Osteocyte (in vitro differentiated cells): ENCODE measurements around the gene TNPO1. TPM values are rescaled to one million over a fixed set of nuclear protein-coding genes. Genes with fewer than 3 reads are reported as not detected.
A peak's percentile ranks its signal among the peaks of the same experiment; 100 is the strongest.

Source experiments
- DNase-seq: peaks from one replicate; pipeline ENCODE4 v3.0.0; 2021; ENCODE audit warnings: mixed read lengths; ENCODE audit not compliant: unreplicated experiment; ENCODE audit errors: extremely low spot score
- H3K27ac Mint-ChIP-seq: one replicate; pipeline ENCODE4 v1.8.0; 2021; ENCODE audit warnings: mild to moderate bottlenecking, mixed read lengths; ENCODE audit not compliant: unreplicated experiment
- H3K27me3 Mint-ChIP-seq: one replicate; pipeline ENCODE4 v1.8.0; 2021; ENCODE audit warnings: mixed read lengths; ENCODE audit not compliant: unreplicated experiment
- H3K36me3 Mint-ChIP-seq: one replicate; pipeline ENCODE4 v1.8.0; 2021; ENCODE audit warnings: mixed read lengths; ENCODE audit not compliant: unreplicated experiment
- H3K4me1 Mint-ChIP-seq: one replicate; pipeline ENCODE4 v1.8.0; 2021; ENCODE audit warnings: mixed read lengths; ENCODE audit not compliant: unreplicated experiment
- H3K4me3 Mint-ChIP-seq: one replicate; pipeline ENCODE4 v1.8.0; 2021; ENCODE audit warnings: mild to moderate bottlenecking, moderate library complexity, mixed read lengths; ENCODE audit not compliant: unreplicated experiment
- H3K9me3 Mint-ChIP-seq: one replicate; pipeline ENCODE4 v1.8.0; 2021; ENCODE audit warnings: mixed read lengths; ENCODE audit not compliant: unreplicated experiment
- total RNA-seq: library from RNA; stranded (reverse); gene quantifications from 2 replicates; pipeline ENCODE4 v1.2.1, GENCODE V29; 2021
- TF ChIP-seq, protein P1 (sequence below): fragments of 200-600 bp; sonication (generic); IDR thresholded peaks from 2 replicates; pipeline ENCODE4 v1.5.0; 2021; ENCODE audit warnings: antibody characterized with exemption, mild to moderate bottlenecking, moderate library complexity

TNPO1 gene
- total RNA-seq, 1 donor from 2014 or later: 160 TPM

DNA sequence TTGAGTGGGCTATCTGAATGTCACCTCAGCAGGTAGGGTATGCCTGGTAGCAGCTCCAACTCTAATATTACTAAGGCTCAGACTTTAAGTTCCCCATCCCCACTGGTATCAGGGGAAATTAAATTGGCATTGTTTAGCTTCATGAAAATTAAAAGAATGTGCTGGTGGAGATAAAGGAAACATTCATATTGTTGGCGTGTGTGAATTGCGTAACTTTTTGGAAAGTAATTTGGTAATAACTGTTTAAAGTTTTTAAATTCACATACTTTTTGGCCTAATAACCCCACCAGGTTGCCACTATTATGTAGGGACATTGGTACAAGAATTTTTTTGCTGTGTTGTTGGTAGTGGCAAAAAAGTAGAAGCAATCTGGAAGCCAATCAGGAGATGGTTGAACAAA lies 29.4 kb downstream of the TNPO1 start:
- Mint-ChIP-seq H3K4me1 (peaks cover 71% of the 10 kb centered on the region), H3K27ac (no peak overlapping the region), H3K4me3 (no peak overlapping the region), H3K27me3 (no peaks in the 10 kb centered on the region), H3K9me3 (no peaks in the 10 kb centered on the region), H3K36me3 (no peaks in the 10 kb centered on the region)
- TF ChIP-seq, protein P1, sequence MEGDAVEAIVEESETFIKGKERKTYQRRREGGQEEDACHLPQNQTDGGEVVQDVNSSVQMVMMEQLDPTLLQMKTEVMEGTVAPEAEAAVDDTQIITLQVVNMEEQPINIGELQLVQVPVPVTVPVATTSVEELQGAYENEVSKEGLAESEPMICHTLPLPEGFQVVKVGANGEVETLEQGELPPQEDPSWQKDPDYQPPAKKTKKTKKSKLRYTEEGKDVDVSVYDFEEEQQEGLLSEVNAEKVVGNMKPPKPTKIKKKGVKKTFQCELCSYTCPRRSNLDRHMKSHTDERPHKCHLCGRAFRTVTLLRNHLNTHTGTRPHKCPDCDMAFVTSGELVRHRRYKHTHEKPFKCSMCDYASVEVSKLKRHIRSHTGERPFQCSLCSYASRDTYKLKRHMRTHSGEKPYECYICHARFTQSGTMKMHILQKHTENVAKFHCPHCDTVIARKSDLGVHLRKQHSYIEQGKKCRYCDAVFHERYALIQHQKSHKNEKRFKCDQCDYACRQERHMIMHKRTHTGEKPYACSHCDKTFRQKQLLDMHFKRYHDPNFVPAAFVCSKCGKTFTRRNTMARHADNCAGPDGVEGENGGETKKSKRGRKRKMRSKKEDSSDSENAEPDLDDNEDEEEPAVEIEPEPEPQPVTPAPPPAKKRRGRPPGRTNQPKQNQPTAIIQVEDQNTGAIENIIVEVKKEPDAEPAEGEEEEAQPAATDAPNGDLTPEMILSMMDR: no peak
- no peak for DNase-seq

DNA sequence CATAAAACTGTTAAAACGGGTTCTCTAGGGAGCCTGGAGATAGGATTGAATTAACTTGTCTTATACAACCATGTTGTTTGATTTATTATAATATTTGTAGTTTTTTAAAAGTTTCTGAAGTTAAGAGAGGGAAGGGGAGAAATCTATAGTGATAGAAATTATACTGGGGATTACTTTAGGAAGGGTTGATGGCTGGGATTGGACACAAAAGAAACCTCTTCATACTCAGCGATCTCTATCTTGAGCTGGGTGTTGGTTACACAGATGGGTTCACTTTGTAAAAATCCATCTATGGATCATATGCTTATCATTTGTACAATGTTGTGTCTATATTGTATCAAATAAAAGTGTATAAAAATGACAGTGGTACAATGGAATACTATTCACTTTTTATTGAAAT lies 30.0 kb downstream of the TNPO1 start:
- Mint-ChIP-seq H3K36me3 (peaks cover 2% of the 10 kb centered on the region), H3K27me3 (no peaks in the 10 kb centered on the region), H3K27ac (no peak overlapping the region), H3K9me3 (no peaks in the 10 kb centered on the region), H3K4me1 (peaks cover 75% of the 10 kb centered on the region), H3K4me3 (no peak overlapping the region)
- no peak for DNase-seq
- TF ChIP-seq, protein P1: no peak

DNA sequence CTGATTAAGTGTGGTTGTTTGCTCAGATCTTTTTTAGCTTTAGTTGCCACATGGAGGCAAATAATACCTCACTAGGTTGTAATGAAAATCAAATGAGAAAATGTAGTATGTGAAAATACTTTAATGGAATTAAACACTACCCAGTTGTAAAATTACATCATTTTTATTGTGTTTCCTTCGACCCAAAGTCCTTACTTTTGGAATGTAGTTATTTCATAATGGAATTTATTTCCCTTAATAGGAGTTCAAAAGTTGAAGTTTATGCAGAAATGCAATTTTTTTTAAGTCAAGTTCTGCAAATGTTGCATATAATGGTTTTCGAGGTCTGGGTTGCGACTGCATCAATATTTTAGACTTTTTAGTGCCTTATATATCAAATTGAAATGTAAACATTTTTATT lies 31.0 kb downstream of the TNPO1 start:
- DNase-seq: no peak

DNA sequence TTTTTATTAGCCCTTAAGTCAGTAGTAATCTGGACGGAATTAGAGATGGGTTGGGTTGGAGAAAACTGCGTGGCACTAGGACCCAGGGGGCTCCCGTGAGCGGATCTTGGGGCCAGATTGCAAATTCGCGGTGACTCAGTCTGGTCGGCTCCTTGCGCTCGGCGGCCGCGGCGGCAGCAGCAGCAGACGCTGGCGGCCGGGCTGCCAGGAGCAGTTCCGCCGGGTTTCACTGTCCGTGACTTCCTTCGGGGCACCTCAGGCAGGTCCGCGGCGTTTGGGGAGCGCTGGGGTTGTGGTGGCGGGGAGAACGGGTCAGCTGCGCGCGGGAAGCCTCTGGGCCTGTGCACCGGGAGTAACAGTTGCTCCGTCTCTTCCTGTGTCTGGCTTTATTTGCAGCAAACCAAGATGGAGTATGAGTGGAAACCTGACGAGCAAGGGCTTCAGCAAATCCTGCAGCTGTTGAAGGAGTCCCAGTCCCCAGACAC lies 31.6 kb downstream of the TNPO1 start:
- DNase-seq: peak; percentile 94
- no peaks in the 10 kb centered on the region for H3K9me3 Mint-ChIP-seq
- TF ChIP-seq, protein P1: no peak
- peak overlapping the region; percentile 98 for H3K4me3 Mint-ChIP-seq
- no peaks in the 10 kb centered on the region for H3K27me3 Mint-ChIP-seq
- H3K4me1 Mint-ChIP-seq: peaks cover 71% of the 10 kb centered on the region
- H3K36me3 Mint-ChIP-seq: peaks cover 10% of the 10 kb centered on the region
- H3K27ac Mint-ChIP-seq: peak overlapping the region; percentile 97

More for the DNA sequence above, 31.0 kb downstream of the TNPO1 start:
- Mint-ChIP-seq H3K4me1 (peaks cover 75% of the 10 kb centered on the region), H3K9me3 (no peaks in the 10 kb centered on the region), H3K27me3 (no peaks in the 10 kb centered on the region), H3K27ac (peak overlapping the region; percentile 97), H3K4me3 (peak overlapping the region; percentile 98), H3K36me3 (peaks cover 7% of the 10 kb centered on the region)
- TF ChIP-seq, protein P1: no peak

DNA sequence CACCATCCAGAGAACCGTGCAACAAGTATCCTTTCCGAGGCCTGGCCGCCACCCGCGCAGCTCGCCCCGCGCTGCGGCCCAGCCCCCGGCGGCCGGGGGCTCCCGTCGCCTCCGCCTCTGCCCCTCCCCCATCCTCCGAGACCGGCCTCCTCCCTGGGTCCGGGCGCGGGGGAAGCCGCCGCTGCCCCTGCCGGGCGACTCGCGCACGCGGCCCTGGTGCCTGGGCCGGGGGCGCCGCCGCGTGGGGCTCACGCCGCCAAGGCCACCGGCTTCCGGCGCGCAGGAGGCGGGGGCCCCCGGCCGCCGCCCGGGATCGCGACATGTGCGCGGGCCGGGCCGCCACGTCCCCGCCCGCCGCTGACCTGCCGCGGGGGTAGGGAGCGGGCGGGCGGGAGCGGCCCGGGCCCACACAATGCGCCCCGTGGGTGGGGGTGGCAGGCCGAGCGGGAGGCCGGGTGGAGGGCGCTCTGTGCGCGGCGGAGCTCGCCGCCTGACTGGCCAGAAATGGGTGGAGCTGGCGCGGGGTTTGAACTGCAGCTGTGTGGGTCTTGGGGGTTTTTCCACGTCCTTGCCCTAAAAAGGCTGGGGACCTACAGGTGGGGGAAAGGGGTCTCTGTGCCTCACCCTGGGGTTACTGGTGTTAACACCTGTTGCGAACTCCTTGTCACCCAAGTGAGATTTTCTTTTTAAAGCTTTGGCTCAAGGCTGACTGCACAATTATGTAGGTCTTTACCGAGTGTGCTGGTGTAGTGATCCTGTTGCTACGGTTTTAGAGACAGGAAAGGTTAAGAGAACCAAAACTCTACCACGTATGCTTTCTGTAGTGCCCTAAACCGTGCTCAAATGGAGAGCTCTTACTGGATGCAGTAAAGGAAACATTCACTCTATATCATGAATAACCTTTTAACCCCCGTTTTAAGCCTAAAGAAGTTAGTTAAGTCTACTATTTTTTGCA lies 32.3 kb downstream of the TNPO1 start:
- DNase-seq: peak; percentile 86
- Mint-ChIP-seq H3K4me1 (peaks cover 71% of the 10 kb centered on the region), H3K9me3 (no peaks in the 10 kb centered on the region), H3K4me3 (peak overlapping the region; percentile 98), H3K27me3 (no peaks in the 10 kb centered on the region), H3K27ac (peak overlapping the region; percentile 97), H3K36me3 (peaks cover 17% of the 10 kb centered on the region)
- TF ChIP-seq, protein P1: no peak
